Liver (tissue), 2 donors: ENCODE measurements around the gene HGF.

Experiments used
- ATF3 ChIP-seq: IDR thresholded peaks from 2 replicates; pipeline ENCODE4 v1.6.1; 2016; ENCODE audit warnings: antibody characterized with exemption
- JUND ChIP-seq, 2 donors: IDR thresholded peaks; 2 replicates each; pipeline ENCODE4 v1.6.1; 2016; ENCODE audit warnings: antibody characterized with exemption in 2 of 2
- RAD21 ChIP-seq, 2 donors: IDR thresholded peaks; 2 replicates each; pipeline ENCODE4 v1.6.1; 2016; ENCODE audit warnings: antibody characterized with exemption in 2 of 2, mild to moderate bottlenecking in 2 of 2
- TAF1 ChIP-seq: conservative IDR thresholded peaks from 2 replicates; pipeline ENCODE4 v1.6.1; 2016; ENCODE audit warnings: antibody characterized with exemption, mild to moderate bottlenecking
- YY1 ChIP-seq: IDR thresholded peaks from 2 replicates; pipeline ENCODE4 v1.6.1; 2016; ENCODE audit warnings: antibody characterized with exemption, mild to moderate bottlenecking
- donor health status: healthy.

- TF ChIP-seq YY1: no peak
- TF ChIP-seq RAD21 (IDR thresholded peaks at IDR 0.05): no peak
- no peak for TF ChIP-seq ATF3
- no peak for TF ChIP-seq TAF1
- no peak for TF ChIP-seq JUND (IDR thresholded peaks at IDR 0.05)
Measured at GRCh38 chr7:81725003-81725811, 44.6 kb downstream of the HGF start.
